Fibroblast of skin of abdomen (primary cell): ENCODE results near the gene RAB28.

Experiments
- DNase-seq: peaks from one replicate; pipeline ENCODE4 v3.0.0-alpha.2; 2013

The RAB28 gene

DNA sequence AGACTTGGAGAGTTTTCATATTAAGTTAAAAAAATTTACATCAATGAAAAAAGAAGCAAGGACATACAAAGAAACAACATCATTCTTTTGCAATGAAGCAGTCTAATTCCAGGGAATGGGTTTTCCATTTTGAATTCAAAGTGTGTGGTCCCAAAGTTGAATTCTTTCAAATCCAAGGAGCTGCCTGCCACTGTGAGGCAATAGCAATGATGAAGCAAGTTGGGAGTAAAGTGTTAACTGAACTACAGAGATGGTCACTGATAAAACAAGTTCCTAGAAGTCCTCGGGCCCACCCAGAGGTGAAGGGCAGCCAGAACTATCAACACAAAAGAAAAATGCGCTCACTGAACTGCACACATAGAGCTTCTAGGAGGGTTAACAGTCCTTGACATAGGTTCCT, 115.9 kb downstream of the RAB28 start:
- peak; percentile 17 for DNase-seq

DNA sequence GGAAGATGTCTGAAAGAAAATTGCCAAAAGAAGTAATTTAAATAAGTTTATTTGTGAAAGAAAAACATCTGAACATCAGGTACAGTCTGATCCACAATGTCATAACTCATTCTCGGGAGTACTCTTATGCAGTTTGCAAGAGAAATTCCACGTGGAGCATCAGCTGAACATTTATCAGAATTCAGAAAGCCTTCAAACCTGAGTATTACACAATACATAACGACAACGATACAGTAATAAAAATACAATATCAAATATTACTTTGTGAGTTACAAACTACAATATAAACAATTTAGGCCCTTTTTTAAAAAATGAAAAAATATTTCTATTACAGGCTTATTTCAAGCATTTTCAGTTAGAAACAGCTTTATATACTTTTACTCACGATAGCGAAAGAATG, 116.4 kb downstream of the RAB28 start:
- no peak for DNase-seq

DNA sequence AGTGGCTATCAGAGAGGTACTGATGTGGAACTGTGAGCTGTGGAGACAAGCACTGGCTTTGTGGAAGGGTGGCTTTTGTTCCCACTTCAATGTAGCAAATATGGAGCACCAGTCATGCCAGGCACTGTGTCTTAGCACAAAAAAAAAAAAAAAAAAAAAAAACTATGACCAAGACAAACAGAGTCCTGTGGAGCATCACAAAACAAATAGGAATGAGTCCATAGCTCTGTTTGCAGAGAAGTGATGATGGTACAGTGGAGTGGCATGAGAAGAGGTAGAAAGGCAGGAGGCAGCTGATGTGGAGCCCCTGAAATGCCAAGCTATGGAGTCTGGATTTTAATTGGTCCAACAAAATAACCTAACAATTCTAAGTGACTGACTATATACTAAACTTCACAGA, 116.9 kb downstream of the RAB28 start:
- DNase-seq, result no peak

- no peak for DNase-seq
Observed at GRCh38 chr4:13365195-13365594, 118.9 kb downstream of the RAB28 start.

DNA sequence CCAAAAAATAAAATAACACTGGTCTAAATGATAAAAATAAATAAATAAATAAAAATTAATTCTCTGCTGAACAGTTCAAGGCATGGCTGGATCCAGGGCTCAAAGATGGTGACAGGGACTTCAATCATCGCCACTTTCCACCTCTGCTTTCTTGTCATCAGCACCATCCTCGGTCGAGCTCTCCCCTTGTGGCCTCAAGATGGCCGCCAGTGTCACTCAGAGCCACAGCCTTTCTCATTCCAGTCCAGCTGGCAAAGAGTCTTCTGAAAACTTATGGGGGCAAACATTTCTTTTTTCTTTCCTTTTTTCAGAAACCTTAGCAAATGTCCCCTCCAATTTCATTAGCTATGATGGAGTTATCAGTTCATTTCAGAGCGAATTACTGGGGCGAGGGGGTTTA, 119.5 kb downstream of the RAB28 start:
- no peak for DNase-seq

DNA sequence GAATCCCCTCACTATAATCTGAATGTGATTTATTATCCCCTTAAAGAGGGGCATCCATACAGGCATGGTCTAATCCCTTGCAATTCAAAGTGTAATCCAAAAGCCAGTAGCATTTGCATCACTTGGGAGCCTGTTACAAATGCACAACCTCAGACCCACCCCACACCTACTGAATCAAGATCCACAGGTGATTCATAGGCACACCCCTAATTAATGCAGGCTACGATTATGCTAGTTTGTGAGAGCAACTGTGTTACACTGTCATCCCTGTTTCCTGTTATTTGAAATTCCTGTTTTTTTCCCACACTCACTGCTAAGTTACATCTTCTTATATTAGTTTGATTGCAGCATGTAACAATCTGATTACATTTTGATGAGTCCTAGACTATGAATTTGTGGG, 120.0 kb downstream of the RAB28 start:
- no peak for DNase-seq

DNA sequence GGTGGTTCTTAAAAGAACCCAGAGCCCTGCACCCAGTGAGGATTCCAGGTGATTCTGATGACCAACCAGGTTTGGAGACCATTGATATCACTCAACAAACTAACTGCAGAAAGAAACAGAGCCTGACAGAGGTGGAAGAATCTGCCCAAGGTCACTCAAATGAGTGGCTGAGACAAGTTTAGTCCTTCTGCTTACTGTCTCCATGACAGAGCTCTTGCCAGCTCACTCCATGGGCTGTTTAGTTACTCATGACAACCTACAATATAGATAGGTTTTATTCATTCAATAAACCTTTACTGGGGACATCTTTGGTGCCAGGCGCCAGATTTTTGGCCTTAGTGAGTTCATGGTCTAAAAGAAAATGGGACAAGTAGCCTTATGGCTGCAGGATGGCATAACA, 124.3 kb downstream of the RAB28 start:
- no peak for DNase-seq

DNA sequence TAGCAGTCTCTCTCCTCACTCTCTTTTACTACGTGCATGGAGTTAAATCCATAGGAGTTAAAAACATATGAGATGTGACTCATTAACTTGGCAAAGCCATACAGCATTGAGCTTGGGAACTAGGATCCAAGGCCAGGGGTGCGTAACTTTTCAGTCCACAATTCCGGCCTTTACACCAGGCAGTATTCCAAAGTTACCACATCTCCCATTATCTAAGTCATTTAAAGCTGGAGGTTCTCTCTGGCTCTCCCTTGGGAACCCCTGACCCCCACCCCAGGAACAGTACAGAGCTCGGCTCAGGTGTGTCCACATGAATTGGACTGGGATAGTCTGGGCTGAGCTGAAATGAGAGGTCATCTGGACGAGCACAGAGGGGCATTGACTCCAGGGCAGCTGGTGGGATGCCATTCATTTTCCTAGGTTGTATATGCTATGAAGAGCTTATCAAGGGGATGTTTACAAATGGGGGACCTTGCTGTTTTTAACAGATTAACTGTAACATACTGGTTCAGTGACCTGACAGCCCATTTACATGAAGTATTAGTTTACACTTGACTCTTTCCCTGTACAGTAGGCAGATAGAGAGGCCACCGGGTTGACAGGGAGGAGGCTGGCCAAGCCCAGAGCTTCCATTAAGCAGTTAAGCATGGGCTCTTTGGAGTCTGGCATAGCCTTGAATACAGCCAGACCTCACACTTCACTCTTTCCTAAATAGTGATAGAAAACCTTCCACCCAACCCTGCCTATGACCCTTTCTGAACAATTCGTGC, 128.8 kb downstream of the RAB28 start:
- DNase-seq, result peak; percentile 58

GRCh38 chr4:13349096-13349495, 135.0 kb downstream of the RAB28 start:
- DNase-seq, result peak; percentile 56

DNA sequence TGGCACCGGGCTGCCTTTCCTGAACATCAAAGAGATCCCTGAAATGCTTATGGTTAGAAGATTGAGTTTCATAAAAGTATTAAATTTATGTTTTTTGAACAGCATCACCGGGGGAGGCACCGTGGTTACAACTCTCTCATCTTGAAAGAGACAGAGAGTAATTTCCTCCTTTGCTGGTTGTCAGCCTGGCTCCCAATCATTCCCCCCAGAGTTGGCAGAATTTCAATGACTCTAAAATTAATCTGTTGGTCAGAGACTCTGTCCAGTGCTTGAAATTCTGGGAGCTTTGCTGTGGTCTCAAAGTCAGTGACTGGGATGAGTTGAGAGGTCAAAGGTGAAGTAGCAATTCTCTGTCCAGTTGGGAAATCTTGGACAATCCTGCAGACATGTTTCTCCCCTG, 135.9 kb downstream of the RAB28 start:
- no peak for DNase-seq

- DNase-seq, result no peak
Observed at GRCh38 chr4:13347517-13348125, 136.5 kb downstream of the RAB28 start.

DNA sequence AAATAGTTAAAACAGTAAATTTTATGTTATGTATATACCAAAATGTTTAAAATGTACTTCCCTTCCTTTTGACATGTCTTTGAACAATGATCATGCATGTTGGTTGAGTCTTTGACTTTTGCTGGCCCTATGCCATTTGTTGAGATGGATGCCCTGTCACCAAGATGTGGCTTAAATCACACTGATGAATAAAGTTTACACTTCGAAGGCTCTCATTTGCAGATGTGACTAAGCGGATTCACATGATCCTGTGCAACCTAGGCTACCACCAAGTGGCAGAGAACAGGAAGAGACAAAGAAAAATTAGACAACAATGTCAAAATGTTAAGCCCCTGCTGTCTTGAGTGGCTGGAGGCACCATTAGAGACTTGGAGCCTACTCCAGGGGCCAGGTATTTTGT, 139.9 kb downstream of the RAB28 start:
- DNase-seq, result no peak

- DNase-seq, result no peak
Observed at GRCh38 chr4:13340672-13341071, 143.5 kb downstream of the RAB28 start.

DNA sequence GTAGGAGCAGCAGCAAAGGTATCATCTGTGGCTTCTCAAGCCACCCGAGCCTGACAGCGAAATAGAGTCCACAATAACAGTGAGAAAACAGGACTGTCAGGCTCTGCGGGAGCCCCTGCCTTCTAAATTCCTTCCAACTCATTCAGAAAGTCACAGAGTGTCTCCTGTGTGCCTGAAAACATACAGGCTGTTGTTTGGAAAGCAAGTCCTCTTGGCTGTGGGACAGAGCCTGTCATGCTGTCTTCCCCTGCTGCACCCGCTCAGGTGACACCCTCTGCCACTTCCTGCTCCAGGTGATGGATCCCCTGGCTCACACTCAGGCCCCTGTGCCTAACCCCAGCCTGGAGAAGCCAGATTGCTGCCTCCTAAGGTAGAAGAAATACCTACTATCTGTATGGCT, 152.3 kb downstream of the RAB28 start:
- no peak for DNase-seq

- peak; percentile 43 for DNase-seq
Observed at GRCh38 chr4:13329963-13330362, 154.2 kb downstream of the RAB28 start.

DNA sequence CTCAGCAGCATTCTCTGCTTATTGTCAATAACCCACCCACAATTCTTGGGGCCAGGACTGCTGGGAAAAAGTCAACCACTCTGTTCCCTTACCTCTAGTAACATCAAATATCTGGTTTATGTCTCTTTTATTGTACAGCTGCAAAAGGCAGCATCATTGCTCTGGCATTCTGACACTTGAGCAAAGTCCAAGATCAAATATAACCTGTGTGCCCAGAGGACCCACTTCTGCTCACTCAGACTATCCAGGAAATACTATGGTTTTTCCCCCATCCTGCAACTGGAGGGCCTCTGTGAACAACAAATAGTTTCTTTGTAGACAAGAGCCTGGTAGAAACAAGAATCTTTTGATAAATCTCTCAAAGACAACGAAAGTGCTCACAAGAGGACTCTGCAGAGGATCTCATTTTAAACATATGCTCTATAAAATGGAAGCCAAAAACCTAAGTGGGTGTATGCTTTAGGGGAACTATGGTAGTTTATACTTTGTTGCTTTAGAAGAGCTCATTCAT, 154.7 kb downstream of the RAB28 start:
- no peak for DNase-seq

GRCh38 chr4:13328591-13328990, 155.5 kb downstream of the RAB28 start:
- no peak for DNase-seq

GRCh38 chr4:13327991-13328390, 156.1 kb downstream of the RAB28 start:
- no peak for DNase-seq

DNA sequence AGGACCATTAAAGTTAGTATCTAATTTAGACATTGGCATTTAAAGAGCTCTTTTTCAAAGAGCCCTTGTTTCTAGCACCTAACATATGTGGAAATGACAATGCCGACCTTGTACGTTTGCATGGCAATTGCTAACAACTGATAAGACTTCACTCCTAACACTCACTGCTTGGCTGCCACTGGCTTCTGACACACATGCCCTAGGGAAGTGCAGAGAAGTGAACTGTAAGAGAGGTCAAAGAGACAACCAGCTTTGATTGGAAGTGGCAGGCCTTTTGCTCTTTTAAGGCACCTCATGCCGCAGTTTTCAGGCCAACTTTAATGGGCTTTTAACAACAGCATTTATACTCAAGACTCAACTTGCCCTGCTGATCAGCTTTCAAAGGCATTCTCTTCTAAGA, 158.4 kb downstream of the RAB28 start:
- DNase-seq, result no peak

DNA sequence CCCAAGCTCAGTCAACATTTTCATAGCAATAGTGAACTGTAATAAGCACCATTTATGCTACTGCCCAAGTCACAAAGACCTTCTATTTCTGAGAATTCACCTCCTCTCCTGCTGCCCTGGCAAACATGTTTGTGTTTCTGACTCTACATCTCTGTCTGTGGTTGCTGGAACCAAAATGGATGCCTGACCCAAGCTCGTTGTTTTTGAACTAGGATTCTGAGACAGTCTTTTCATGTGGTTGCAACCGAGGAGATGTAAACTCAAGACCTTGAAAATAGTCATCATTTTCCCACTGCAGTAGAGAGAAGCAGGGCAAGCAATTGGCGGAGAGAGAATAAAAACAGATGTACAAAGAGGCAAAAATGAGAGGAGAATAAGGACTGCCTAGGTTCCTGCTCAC, 160.2 kb downstream of the RAB28 start:
- no peak for DNase-seq

DNA sequence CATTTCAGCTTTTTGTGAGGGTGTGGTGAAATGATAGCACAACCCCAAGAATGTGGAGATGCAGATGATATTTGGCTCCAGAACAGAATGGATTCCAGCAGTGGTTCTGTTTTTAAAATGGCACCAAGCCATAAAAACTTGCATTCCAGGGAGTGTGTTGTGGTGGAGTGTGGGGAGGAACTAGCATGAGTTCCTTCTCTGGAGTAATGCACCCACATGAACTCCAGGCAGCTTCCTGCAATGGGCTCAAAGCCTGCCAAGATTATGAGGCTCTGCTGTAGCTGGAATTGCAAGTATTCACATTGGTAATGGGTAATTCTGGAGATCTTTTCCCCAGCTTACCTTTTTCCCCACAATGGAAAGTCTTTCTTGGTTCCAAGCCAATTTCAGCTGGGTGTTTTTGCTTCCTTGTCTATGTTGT, 161.4 kb downstream of the RAB28 start:
- DNase-seq, result peak; percentile 88
